ACHN (cell line): Measurements from ENCODE around the gene INO80D.
"Not testable (repeated sequence)": the region's sequence is repeated elsewhere in the genome, so short reads cannot be mapped to it uniquely, and the experiment has no call there.

Experiments used
- DNase-seq: peaks from one replicate; pipeline ENCODE4 v3.0.0-alpha.2; 2015
- in situ Hi-C: cut with HindIII; loops from 2 replicates; pipeline ENCODE4 v1.10.0; 2017; ENCODE audit warnings: low sequenced_read_pairs, low pct_ligation_motif_present, low pct_unique_long_range_greater_than_20kb

The INO80D gene

DNA sequence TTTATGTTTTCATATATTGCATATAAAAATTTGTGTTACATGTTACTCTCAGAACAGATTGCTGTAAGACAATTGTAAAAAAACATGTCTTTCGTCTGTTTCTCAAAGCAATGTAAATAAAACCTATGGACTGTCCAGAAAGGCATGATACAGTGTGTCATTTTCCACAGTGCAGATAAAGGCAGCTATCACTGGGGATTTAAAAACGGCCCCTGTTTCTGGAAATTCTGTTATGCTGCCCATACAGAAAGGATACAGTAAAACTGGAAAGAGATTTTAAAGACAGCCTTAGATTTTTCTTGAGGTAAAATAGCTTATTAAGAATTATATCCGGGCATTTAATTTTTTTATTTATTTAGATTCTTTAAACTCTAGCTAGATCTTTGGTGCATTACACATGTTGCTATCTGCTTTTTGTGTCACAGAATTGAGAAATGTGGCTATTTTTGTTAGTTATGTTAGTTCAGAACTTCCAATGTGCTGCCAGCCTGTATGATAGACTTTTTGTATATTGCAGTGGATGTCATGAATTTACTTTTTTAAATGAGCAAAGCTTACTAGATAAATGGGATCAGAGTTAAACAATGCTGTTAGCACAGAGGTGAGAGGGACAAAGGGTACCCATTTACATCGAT lies 859 bp upstream of the INO80D start:
- in situ Hi-C loops: no loop called here
- no peak for DNase-seq

DNA sequence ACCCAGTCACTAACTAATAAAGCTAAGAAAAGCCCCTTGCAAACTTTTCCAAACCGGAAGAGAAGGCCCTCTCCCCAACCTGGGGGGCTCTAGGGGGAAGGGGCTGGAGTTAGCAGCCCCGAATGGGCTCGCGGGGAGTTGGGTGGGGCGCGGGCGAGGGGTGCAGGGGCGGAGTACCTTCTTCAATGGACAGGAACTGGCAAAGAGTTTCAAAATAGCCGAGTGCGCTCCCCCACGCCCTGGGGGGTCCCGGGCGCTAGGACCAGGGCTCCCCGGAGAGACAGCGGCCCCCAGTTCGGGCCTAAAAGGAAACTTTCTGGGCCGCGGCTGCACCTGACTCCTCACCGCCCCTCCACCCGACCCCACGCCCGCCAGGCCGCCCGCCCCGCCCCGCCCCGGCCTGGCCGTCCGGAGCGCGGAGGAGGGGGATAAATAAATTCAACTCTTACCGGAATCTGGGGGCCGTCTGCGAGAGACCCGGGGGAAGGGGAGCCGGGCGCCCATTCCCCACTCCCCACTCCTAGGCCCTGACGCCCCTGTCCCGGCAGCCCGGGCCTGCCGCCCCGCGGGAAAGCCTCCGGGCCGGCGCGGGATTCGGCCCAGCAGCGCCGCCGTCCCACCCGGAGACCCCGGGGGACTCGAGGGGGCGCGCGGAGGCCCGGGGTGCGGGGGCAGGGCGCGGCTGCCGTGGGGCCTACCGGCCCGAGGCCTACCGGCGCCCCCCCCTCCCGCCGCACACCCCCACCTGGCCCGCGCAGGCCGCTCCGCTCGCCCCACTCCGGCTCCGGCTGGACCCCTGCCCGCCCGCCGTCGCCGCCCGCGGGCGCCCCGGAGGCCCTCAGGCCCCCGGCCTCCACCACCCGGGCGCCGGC lies 868 bp downstream of the INO80D start:
- in situ Hi-C loops: no loop called here

DNA sequence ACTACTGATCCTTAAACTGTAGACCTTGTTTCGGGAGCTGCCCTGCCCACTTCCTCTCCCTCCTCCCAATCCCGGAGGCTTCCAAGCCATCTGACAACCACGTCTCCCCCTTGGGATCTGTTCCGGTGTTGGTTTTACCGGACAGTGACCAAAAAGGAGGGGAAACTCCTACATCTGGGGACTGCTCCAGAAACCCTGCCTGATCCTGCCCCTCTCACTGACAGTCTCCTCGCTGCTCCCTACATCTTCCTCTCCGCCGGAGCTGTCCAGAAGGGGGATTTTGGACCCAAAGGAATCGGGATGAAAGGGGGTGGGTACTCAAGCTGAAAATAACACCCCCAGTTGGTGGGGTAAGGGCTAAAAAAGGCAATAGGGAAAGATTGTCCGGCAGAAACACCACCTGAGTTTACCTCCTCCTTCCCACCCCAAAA lies 1.5 kb downstream of the INO80D start:
- DNase-seq: peak; percentile 85
- in situ Hi-C loops: no loop called here

More for the DNA sequence above, 868 bp downstream of the INO80D start:
- DNase-seq: peak; percentile 50

DNA sequence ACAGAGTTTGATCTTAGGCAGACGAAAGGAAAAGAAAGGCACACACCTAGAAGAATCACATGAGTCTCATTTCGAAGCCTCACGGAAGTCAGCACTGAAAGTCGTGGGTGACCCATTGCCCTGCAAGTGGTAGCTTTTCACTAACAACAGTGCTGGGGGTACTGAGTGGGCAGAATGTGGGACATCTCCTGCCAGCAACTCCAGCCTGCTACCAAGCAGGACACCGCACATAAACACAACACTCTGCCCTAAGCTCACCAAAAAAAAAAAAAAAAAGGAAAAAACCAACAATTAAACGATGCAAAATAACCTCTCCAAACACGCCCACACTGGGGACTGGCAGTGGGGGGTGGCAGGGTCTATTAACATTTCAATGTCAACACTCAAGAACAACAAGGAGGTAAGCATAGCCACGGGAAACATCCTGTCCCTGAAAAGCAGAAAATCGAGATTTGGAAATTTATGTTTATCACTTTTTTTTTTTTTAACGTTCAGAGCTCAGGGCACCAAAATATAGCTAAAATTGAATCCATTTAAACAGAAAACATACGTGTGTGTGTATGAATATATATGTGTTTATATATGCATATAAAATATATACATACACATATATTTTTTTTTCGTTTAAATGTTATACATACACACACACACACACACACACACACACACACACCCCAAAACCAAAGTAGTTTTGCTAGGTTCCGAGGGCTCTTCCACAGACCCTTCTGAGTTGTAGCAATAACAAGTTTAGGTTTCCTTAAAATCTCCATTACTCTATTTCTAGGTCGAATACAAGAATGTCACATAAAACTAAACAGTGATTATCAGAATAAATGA lies 2.2 kb downstream of the INO80D start:
- peak; percentile 6 for DNase-seq
- in situ Hi-C loops: no loop called here

DNA sequence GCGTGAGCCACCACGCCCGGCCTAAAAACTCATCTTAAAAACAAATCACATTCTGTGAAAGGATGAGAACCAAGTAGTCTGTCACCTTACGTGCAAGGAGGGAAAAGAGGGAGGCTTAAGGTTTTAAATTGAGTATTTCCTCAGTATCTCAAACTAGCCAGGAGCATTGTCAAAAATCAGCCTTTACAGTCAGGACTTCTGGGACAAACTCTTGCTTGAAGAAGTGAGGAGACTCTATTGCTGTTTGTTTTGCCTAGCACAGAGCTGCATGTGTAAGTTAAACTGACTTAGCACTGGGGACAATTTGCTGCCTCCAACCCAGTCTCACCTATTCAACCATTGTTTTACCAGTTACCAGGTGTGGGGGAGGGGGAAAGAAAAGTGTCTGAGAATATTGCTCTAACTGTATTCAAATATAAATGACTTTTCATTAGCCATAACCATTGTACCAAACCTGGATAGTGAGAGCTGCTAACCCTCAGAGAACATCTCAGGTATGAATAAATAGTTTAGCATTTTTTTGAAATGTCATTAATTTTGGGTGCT lies 3.6 kb downstream of the INO80D start:
- in situ Hi-C loops: no loop called here
- no peak for DNase-seq

DNA sequence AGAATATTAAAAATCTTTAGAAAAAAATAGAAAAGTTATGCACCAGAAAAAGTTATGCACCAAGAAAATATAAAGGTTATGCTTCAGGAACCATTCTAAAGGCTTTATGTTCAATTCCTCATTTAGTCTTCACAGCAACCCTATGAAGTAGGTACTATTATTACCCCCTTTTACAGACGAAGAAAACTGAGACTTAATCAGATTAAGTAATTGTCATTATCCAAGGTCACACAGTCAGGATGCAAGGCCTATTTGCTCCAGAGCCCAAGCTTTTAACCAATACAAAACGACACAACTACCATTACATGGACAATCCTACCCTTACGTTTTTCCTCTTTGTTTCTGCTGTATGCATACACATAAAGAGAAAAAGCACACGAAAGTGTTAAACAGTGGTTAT lies 5.0 kb downstream of the INO80D start:
- no peak for DNase-seq
- in situ Hi-C loops: no loop called here

DNA sequence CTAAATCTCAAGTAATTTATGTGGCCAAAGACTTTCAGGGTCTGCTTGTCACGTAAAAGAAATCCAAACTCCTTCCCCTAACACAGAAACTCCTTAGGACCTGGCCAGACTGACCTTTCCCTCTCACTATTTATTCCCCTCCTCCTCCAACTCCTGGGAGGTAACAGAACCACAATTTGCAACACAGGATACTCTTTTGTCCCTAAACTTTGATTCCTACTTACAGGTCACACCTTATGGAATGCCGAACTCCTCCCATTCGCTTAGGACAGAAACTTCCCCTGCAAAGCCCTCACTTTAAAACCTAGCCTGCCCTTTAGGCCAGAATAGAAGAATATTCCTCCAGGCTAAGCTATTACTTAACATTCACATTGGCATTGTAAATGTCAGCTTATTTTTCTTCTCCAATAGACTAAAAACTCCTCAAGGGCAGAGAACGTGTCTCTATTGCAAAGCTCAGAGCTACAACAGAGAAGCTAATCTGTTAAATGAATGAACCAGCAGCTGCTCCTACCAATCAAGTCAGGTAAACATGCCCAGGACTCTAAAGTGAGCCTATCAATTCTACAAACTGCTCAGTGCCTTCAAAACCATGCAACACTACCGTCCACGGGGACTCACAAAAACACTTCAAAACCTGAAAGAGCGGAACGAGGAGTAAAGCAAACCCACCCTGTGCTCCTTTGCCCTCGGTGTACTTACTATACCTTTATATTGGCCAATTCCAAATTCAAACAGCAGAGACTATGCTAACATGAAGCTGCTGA lies 6.1 kb downstream of the INO80D start:
- in situ Hi-C loops: no loop called here
- DNase-seq: no peak

DNA sequence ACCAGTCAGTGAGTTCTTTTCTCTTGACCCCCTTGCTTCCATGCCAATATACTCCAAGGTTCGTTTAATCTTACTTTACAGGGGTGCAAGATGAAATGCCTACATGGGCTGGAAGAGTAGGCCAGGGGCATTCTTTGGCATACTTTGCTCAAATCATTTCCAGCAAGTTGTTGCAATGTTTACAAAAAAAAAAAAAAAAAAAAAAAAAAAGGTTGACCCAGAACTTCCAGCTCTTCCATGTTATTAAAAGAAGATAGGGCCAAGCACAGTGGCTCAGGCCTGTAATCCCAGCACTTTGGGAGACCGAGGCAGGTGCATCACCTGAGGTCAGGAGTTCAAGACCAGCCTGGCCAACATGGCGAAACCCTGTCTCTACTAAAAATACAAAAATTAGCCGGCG lies 8.1 kb downstream of the INO80D start:
- DNase-seq, in situ Hi-C loops: not testable (repeated sequence)

DNA sequence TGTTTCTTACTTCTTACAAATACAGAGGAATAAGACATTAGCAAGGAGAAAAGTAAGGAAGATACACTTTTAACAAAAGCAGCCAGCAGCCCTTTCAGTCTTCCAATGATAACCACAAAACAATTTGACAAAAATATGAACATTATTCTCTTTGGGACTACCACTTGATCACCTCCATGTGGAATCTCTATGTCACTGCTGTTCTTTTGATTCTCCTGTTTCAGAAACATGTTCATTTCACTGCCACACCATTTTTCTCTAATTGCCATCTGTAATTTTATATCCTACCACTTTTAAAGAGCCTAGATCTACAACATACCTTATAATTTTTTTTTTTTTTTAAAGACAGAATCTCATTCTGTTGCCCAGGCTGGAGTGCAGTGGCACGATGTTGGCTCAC lies 10.9 kb downstream of the INO80D start:
- in situ Hi-C loops: no loop called here

DNA sequence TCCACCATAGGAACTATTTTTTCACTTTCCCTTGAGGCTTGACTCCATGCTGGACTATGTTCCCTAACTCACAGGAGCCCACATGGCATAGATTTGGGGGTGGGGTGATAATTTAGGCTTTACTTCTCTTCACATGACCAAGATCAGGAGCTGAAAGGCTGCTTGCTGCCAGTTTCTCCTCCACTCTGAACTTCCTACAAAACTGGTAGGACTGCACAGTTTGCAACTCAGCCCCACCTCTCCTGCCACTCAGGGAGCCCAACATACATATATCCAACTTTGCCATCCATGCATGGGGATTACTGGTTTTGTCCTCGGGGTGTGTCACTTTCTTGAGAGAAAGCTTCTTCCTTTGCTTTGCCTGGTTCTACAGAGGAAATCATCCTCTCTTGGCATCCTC lies 14.2 kb downstream of the INO80D start:
- DNase-seq: no peak
- in situ Hi-C loops: no loop called here

More for the DNA sequence above, 10.9 kb downstream of the INO80D start:
- no peak for DNase-seq

DNA sequence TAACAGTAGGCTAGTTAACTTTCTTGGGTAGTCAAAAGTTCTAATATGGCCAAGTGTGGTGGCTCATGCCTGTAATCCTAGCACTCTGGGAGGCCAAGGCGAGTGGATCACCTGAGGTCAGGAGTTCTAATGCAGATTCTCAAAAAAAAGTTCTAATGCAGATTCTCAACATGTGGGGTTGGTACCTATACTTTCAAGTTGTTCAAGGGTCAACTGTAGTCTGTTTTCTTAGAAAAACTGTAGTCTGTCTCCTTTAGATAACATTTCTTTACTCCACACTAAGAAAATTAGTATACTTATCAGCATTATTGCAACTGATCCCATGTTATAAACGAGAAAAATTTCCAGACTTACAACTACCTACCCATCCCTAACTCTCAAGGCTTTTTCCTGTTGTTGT lies 16.6 kb downstream of the INO80D start:
- DNase-seq: no peak
- in situ Hi-C loops: no loop called here

DNA sequence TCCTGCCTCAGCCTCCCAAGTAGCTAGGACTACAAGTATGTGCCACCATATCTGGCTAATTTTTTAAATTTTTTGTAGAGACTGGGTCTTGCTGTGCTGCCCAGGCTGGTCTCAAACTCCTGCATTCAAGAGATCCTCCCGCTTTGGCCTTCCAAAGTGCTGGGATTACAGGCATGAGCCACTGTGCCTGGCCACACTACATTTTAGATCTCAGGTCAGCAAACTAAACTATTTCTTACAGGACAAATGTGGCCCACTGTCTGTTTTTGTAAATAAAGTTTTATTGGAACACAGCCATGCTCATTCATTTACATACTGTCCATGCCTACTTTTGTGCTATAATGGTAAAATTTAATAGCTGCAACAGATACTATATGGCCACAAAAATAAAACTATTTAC lies 17.8 kb downstream of the INO80D start:
- no peak for DNase-seq
- in situ Hi-C loops: no loop called here

DNA sequence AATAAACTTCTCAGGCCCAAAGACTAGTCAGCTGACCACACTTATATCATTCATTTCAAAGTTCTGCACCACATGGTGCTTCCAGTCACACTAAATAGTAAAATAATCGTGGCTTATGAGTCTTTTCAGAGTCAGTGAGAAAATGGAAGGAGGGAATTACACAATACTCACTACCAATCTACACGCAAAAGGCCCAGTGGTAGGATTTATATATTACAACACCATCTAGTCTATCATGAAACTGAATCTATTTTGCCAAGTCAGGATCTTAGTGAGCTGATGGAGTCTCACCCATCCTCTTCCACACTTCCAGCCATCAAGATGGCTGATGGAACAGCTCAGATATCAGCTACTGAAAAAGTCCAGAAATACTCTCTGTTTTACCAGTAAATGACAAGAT lies 21.9 kb downstream of the INO80D start:
- in situ Hi-C loops: no loop called here
- DNase-seq: no peak

DNA sequence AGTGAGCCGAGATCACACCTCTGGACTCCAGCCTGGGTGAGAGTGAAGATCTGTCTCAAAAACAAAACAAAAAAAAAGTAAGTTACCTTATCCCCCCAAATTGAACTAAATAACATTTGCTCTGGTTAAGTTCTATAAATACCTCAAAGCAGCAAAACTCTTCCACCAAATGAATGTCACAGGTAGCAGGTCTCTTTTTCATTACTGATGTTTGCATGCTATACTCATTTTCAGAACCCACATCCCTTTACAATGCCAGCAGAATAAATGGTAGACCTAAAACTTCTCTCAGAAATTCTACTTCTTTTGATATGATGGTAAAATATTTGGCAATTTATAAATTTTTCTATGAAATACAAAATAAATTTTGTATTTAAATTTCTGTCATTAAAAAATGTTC lies 22.3 kb downstream of the INO80D start:
- in situ Hi-C loops: no loop called here
- DNase-seq: no peak

DNA sequence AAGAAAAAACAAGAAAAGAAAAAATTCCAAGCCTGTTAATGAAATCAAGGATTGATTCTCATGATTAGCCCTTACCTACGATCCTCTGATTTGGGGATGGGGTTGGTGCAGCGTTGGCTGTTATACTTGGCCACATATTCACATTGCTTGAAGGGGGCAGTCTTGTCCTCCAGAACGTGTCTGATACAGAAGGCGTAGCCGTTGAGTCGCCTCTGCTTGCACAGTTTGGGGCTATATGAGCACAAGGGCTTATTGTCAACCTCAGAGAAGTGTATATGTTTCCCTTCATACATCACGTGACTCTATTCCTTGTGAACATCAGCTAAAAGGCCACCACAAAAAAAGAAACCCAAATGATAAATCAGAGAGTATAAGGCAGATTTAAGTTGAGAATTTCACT lies 23.2 kb downstream of the INO80D start:
- in situ Hi-C loops: no loop called here
- no peak for DNase-seq

DNA sequence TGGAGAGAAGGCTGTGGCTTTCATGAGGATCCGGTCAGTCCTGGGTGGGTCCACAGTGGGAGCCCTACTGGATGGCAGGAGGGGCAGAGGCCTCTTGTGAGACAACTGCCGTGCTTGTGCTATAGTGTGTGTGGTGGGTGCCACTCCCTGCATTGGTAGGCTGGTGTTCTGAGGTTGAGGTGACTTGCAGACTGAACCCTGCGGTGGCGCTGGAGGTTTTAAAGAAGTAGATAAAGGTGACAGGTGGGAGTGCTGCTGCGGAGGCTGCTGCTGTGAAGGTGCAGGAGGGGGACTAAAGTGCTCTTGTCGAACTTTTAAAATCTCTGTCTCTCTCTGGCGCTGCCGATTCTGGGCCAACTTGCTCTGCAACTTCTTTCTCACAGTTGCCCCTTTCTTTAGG lies 29.7 kb downstream of the INO80D start:
- DNase-seq: no peak
- in situ Hi-C loops: no loop called here

DNA sequence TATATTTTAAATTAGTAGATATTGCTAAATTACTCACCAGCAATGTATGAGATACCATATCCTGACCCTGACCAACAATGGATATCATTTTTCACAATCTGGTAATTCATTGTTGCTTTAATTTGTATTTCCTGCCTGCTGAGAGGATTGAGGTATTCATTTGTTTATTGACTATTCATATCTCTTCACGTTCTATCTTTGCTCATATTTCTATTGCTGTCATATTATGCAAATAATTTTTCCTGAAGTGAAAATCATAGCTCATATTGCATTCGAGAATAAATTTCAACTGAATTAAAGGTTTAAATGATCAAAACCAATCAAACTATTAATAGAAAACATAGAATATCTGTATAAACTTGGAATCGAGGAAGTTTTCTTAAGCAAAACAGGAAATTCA lies 31.0 kb downstream of the INO80D start:
- in situ Hi-C loops: no loop called here
- no peak for DNase-seq

DNA sequence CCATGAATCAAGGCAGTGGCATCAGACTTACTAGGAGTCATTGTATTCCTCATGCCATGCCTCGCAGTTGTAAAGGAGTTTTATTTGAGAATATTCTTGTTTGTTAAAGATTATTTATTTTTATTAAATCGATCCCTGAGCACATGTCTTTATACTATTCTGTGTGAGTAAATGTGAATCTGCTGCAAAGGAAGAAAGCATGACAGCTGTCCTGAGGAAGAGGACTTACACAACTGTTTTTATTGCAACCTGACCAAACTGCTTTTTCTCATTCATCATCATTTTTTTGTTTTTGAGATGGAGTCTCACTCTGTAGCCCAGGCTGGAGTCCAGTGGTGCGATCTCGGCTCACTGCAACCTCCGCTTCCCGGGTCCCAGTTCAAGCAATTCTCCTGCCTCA lies 34.1 kb downstream of the INO80D start:
- in situ Hi-C loops: no loop called here
- DNase-seq: no peak
